ENCODE measurements around the gene CAMSAP1. TPM values are rescaled to one million over a fixed set of nuclear protein-coding genes. Genes with fewer than 3 reads are reported as not detected.

CAMSAP1 gene
- total RNA-seq, 1 donor from 2014 or later: 34.8 TPM

DNA sequence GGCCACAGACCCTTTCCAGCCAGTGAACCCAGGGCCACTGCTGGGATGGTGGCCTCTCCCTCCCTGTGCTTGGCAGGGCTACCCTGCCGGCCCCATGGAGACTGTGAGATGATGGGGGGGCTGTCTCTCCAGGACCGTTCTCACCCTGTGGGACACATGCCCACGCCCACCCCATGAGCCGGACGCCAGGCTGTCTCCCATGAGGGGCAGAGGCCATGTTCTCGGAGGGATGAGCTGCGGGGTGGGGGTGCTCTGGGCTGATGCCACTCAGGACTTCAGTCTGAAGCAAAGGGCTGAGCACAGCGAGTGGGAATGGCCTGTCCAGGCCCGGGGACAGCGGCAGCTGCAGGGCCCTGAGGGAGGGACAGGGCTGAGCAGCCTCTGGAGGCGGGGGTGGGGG, 116.5 kb downstream of the CAMSAP1 start:
- Histone ChIP-seq H3K79me2 (ENCODE audit: insufficient read depth, low read length) (no peaks in the 10 kb centered on the region), H3K4me2 (ENCODE audit: low read length) (no peak overlapping the region), H3K27me3 (ENCODE audit: insufficient read depth, low read length) (no peaks in the 10 kb centered on the region), H3K4me3 (ENCODE audit: insufficient read depth, low read depth, low read length) (no peak overlapping the region), H3K36me3 (ENCODE audit: insufficient read depth, low read length) (no peaks in the 10 kb centered on the region), H2AFZ (ENCODE audit: low read depth, low read length) (no peak overlapping the region), H3K9me3 (ENCODE audit: insufficient read depth, low read depth, low read length) (no peaks in the 10 kb centered on the region), H3K4me1 (ENCODE audit: insufficient read depth, low read length) (no peaks in the 10 kb centered on the region), H3K27ac (ENCODE audit: low read depth, low read length) (no peak overlapping the region), H4K20me1 (ENCODE audit: insufficient read depth, low read length) (no peaks in the 10 kb centered on the region), H3K9ac (ENCODE audit: low read length) (no peak overlapping the region)
- TF ChIP-seq EZH2 (IDR thresholded peaks at IDR 0.05; ENCODE audit: insufficient read depth, low read length): no peak
- TF ChIP-seq, protein P1, sequence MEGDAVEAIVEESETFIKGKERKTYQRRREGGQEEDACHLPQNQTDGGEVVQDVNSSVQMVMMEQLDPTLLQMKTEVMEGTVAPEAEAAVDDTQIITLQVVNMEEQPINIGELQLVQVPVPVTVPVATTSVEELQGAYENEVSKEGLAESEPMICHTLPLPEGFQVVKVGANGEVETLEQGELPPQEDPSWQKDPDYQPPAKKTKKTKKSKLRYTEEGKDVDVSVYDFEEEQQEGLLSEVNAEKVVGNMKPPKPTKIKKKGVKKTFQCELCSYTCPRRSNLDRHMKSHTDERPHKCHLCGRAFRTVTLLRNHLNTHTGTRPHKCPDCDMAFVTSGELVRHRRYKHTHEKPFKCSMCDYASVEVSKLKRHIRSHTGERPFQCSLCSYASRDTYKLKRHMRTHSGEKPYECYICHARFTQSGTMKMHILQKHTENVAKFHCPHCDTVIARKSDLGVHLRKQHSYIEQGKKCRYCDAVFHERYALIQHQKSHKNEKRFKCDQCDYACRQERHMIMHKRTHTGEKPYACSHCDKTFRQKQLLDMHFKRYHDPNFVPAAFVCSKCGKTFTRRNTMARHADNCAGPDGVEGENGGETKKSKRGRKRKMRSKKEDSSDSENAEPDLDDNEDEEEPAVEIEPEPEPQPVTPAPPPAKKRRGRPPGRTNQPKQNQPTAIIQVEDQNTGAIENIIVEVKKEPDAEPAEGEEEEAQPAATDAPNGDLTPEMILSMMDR (IDR thresholded peaks at IDR 0.05; ENCODE audit: insufficient read depth, low read depth, low read length): no peak
- no peak for DNase-seq (ENCODE audit: low read depth)
- H3K36me3 Mint-ChIP-seq (ENCODE audit: low read depth, unreplicated experiment): no peaks in the 10 kb centered on the region
- H3K9me3 Mint-ChIP-seq (ENCODE audit: unreplicated experiment): no peaks in the 10 kb centered on the region
- H3K27ac Mint-ChIP-seq (ENCODE audit: unreplicated experiment): no peak overlapping the region
- peaks cover 19% of the 10 kb centered on the region for H3K27me3 Mint-ChIP-seq (ENCODE audit: low read depth, unreplicated experiment)
- FAIRE-seq: no peak
- peaks cover 1% of the 10 kb centered on the region for H3K4me1 Mint-ChIP-seq (ENCODE audit: low read depth, unreplicated experiment)
- H3K4me3 Mint-ChIP-seq (ENCODE audit: unreplicated experiment): no peak overlapping the region

DNA sequence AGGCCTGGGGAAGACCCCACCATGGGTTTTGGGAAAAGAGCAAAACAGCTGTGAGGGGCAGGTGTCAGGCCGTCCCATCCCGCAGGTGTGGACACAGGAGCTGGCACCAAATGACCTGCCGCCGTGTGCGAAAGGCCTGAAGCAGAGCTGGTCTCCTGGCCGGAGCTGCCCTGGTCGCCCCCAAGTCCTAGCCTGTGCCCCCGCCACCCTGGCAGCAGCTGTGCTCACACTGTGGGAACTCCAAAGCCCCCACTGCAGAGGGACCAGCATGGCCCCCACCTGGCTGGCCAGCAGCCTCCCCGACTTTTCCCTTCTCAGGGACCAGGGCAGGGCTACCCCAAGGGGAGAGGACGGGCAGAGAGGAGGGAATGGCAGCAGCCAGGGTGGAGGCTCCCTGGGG, 117.0 kb downstream of the CAMSAP1 start:
- no peak overlapping the region for H3K27ac Mint-ChIP-seq (ENCODE audit: unreplicated experiment)
- TF ChIP-seq, protein P1 (IDR thresholded peaks at IDR 0.05; ENCODE audit: insufficient read depth, low read depth, low read length): no peak
- no peak for TF ChIP-seq EZH2 (IDR thresholded peaks at IDR 0.05; ENCODE audit: insufficient read depth, low read length)
- no peak for FAIRE-seq

DNA sequence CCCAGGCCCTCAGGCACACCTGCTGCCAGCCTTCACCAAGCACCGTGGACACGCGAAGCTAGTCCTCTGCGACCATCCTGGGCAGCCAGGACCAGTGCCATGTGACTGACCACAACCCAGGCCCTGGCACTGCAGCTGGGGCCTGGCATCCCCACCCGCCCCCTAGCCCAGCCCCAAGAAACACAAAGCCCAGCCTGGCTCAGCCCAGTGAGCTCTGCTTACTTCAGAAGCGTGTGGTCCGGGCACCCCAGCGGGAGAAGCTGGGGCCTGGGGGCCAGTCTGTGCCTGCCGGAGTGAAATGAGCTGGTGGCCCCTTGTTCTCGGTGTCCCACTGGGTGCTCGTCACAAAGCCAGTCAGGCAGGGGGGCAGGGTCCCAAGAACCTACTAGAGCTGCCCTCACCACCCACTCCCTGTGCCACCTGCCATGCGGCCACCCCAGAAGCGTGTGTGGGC, 117.5 kb downstream of the CAMSAP1 start:
- H2AFZ ChIP-seq (ENCODE audit: low read depth, low read length): no peak overlapping the region
- H3K36me3 ChIP-seq (ENCODE audit: insufficient read depth, low read length): no peaks in the 10 kb centered on the region
- H3K4me2 ChIP-seq (ENCODE audit: low read length): no peak overlapping the region
- TF ChIP-seq, protein P1 (IDR thresholded peaks at IDR 0.05; ENCODE audit: insufficient read depth, low read depth, low read length): no peak
- H3K4me3 ChIP-seq (ENCODE audit: insufficient read depth, low read depth, low read length): no peak overlapping the region
- no peak for DNase-seq (ENCODE audit: low read depth)
- Mint-ChIP-seq H3K36me3 (ENCODE audit: low read depth, unreplicated experiment) (no peaks in the 10 kb centered on the region), H3K27ac (ENCODE audit: unreplicated experiment) (no peak overlapping the region), H3K4me3 (ENCODE audit: unreplicated experiment) (no peak overlapping the region), H3K4me1 (ENCODE audit: low read depth, unreplicated experiment) (no peaks in the 10 kb centered on the region), H3K27me3 (ENCODE audit: low read depth, unreplicated experiment) (peaks cover 15% of the 10 kb centered on the region), H3K9me3 (ENCODE audit: unreplicated experiment) (no peaks in the 10 kb centered on the region)
- no peak for FAIRE-seq
- H3K79me2 ChIP-seq (ENCODE audit: insufficient read depth, low read length): no peaks in the 10 kb centered on the region
- H3K27ac ChIP-seq (ENCODE audit: low read depth, low read length): no peak overlapping the region
- no peaks in the 10 kb centered on the region for H3K9me3 ChIP-seq (ENCODE audit: insufficient read depth, low read depth, low read length)
- no peaks in the 10 kb centered on the region for H3K27me3 ChIP-seq (ENCODE audit: insufficient read depth, low read length)
- H3K9ac ChIP-seq (ENCODE audit: low read length): no peak overlapping the region
- H3K4me1 ChIP-seq (ENCODE audit: insufficient read depth, low read length): no peaks in the 10 kb centered on the region
- no peaks in the 10 kb centered on the region for H4K20me1 ChIP-seq (ENCODE audit: insufficient read depth, low read length)

More for the DNA sequence above, 117.0 kb downstream of the CAMSAP1 start:
- Histone ChIP-seq H3K36me3 (ENCODE audit: insufficient read depth, low read length) (no peaks in the 10 kb centered on the region), H3K79me2 (ENCODE audit: insufficient read depth, low read length) (no peaks in the 10 kb centered on the region), H4K20me1 (ENCODE audit: insufficient read depth, low read length) (no peaks in the 10 kb centered on the region), H3K9ac (ENCODE audit: low read length) (no peak overlapping the region), H3K4me2 (ENCODE audit: low read length) (no peak overlapping the region), H2AFZ (ENCODE audit: low read depth, low read length) (no peak overlapping the region), H3K9me3 (ENCODE audit: insufficient read depth, low read depth, low read length) (no peaks in the 10 kb centered on the region), H3K27ac (ENCODE audit: low read depth, low read length) (no peak overlapping the region), H3K27me3 (ENCODE audit: insufficient read depth, low read length) (no peaks in the 10 kb centered on the region), H3K4me1 (ENCODE audit: insufficient read depth, low read length) (no peaks in the 10 kb centered on the region), H3K4me3 (ENCODE audit: insufficient read depth, low read depth, low read length) (no peak overlapping the region)
- H3K9me3 Mint-ChIP-seq (ENCODE audit: unreplicated experiment): no peaks in the 10 kb centered on the region
- no peak for DNase-seq (ENCODE audit: low read depth)
- no peaks in the 10 kb centered on the region for H3K4me1 Mint-ChIP-seq (ENCODE audit: low read depth, unreplicated experiment)
- H3K36me3 Mint-ChIP-seq (ENCODE audit: low read depth, unreplicated experiment): no peaks in the 10 kb centered on the region
- peaks cover 17% of the 10 kb centered on the region for H3K27me3 Mint-ChIP-seq (ENCODE audit: low read depth, unreplicated experiment)
- no peak overlapping the region for H3K4me3 Mint-ChIP-seq (ENCODE audit: unreplicated experiment)
